ENCODE results near the gene CCDC85C. TPM values are rescaled to one million over a fixed set of nuclear protein-coding genes. Genes with fewer than 3 reads are reported as not detected.

The CCDC85C gene
- total and polyA plus RNA-seq, 2 of the 8 experiments (the other 6 are each of a cell fraction or from before 2014, with no cell fraction given), result 16.8 to 35.8 TPM

DNA sequence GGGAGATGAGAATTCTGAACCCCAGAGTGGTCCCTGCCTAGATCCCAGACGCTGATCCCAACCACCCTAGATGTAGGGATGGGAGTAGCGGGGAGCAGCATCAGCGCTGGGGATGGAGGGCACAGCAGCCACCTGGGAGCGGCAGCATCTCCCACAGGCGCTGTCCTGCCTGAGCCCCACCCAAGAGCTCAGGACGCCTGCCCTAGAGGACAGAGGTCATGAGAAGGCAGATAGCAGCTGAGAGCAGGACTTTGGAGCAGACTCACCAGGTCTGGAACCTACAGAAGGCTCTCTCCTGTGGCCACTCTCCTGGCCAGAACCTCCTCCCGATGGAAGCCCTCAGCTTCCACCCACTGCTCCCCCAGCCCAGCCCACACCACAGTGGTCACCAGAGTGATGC is 7.2 kb downstream of the CCDC85C start:
- no peak overlapping the region for H2BK12ac ChIP-seq (ENCODE audit: low read depth, low read length)
- H4K20me1 ChIP-seq (replicated peaks in 1 of 2; ENCODE audit: control insufficient read depth in 1 of 2, insufficient read depth in 2 of 2, low read length in 2 of 2), result peaks cover 13 to 38% of the 10 kb centered on the region in 2 experiments
- no peak for TF ChIP-seq TCF12 (IDR thresholded peaks at IDR 0.05; ENCODE audit: low read depth, low read length)
- no peak for TF ChIP-seq CBX8 (IDR thresholded peaks at IDR 0.05; ENCODE audit: borderline replicate concordance, low read depth, low read length)
- no peak for TF ChIP-seq CTBP2 (IDR thresholded peaks at IDR 0.05; ENCODE audit: borderline replicate concordance, insufficient read depth, insufficient read length, low read length)
- no peak for TF ChIP-seq KDM5A (IDR thresholded peaks at IDR 0.05; ENCODE audit: low read length)
- TF ChIP-seq KDM4A (IDR thresholded peaks at IDR 0.05; ENCODE audit: low read depth, low read length, severe bottlenecking), result no peak
- no peak for TF ChIP-seq NANOG (IDR thresholded peaks at IDR 0.05; ENCODE audit: insufficient read depth, low read depth, low read length, poor library complexity, severe bottlenecking)
- TF ChIP-seq RXRA (IDR thresholded peaks at IDR 0.05; ENCODE audit: insufficient read depth, low read depth, low read length), result no peak
- TF ChIP-seq SAP30 (IDR thresholded peaks at IDR 0.05; ENCODE audit: insufficient read depth, insufficient replicate concordance, low read length), result no peak
- no peak for TF ChIP-seq TAF1 (IDR thresholded peaks at IDR 0.05; ENCODE audit: low read depth, low read length)
- TF ChIP-seq JUN (IDR thresholded peaks at IDR 0.05; ENCODE audit: low read depth, low read length), result no peak
- TF ChIP-seq USF2 (IDR thresholded peaks at IDR 0.05; ENCODE audit: low read length), result no peak
- no peak for TF ChIP-seq SP1 (IDR thresholded peaks at IDR 0.05; ENCODE audit: low read depth, low read length)
- TF ChIP-seq ZNF274 (IDR thresholded peaks at IDR 0.05; ENCODE audit: borderline replicate concordance, extremely low read depth, low read length), result no peak

More for the DNA sequence above, 7.2 kb downstream of the CCDC85C start:
- Histone ChIP-seq H4K91ac (replicated peaks; ENCODE audit: insufficient read length, low read length) (no peak overlapping the region), H3K36me3 (ENCODE audit: control insufficient read depth in 2 of 4, insufficient read depth in 4 of 4, low read length in 3 of 4) (no peaks in the 10 kb centered on the region), H2BK5ac (ENCODE audit: low read depth, low read length) (no peak overlapping the region), H3K4ac (replicated peaks; ENCODE audit: insufficient read length, low read depth, low read length) (no peak overlapping the region), H3K18ac (ENCODE audit: extremely low read depth, low read length) (no peak overlapping the region), H3K27ac (ENCODE audit: low read depth, low read length) (no peak overlapping the region), H3K56ac (replicated peaks; ENCODE audit: insufficient read length, low read depth, low read length) (no peak overlapping the region), H3K79me1 (ENCODE audit: low read depth, low read length) (peaks cover 32% of the 10 kb centered on the region), H3K4me2 (ENCODE audit: insufficient read depth in 1 of 2, low read depth in 2 of 2, low read length in 2 of 2) (no peak overlapping the region), H2BK20ac (ENCODE audit: low read length) (no peak overlapping the region), H2BK120ac (replicated peaks; ENCODE audit: low read depth, low read length) (no peak overlapping the region), H3K4me3 (ENCODE audit: extremely low read depth in 1 of 4, insufficient read depth in 2 of 4, low read depth in 3 of 4, low read length in 4 of 4) (no peak overlapping the region), H2BK15ac (ENCODE audit: low read length) (no peak overlapping the region), H2AFZ (ENCODE audit: low read length) (no peak overlapping the region), H2AK5ac (ENCODE audit: low read depth, low read length) (0 out of 2 replicates have a peak overlapping the region, but pooled peaks have one; percentile 24), H3K9me3 (ENCODE audit: insufficient read depth in 2 of 2, low read depth in 1 of 2, low read length in 1 of 2) (no peaks in the 10 kb centered on the region), H3K23me2 (ENCODE audit: low read depth, low read length) (no peaks in the 10 kb centered on the region), H3K23ac (ENCODE audit: insufficient read length) (no peak overlapping the region), H3K14ac (ENCODE audit: insufficient read length) (no peak overlapping the region), H3K79me2 (ENCODE audit: control insufficient read depth in 1 of 2, insufficient read depth in 2 of 2, low read length in 2 of 2) (peaks cover 6 to 80% of the 10 kb centered on the region in 2 experiments; a peak in 3 of 4 replicates), H4K8ac (ENCODE audit: extremely low read depth, insufficient read depth, low read length) (peak overlapping the region; percentile 29), H3K9ac (replicated peaks in 1 of 4; ENCODE audit: extremely low read depth in 1 of 4, low read depth in 3 of 4, low read length in 3 of 4) (no peak overlapping the region), H3K4me1 (replicated peaks in 1 of 4; ENCODE audit: control insufficient read depth in 3 of 4, insufficient read depth in 4 of 4, low read length in 3 of 4) (peaks cover 0 to 19% (median 10%) of the 10 kb centered on the region in 4 experiments; a peak in 6 of 7 replicates), H3K27me3 (replicated peaks in 1 of 4; ENCODE audit: control insufficient read depth in 3 of 4, extremely low read depth in 1 of 4, insufficient read depth in 3 of 4, low read length in 3 of 4) (peaks cover 0 to 1% (median under 1%) of the 10 kb centered on the region in 4 experiments; a peak in 3 of 7 replicates), H4K5ac (ENCODE audit: insufficient read length, low read depth, low read length) (no peak overlapping the region)
- DNase-seq (ENCODE audit: low read depth in 1 of 2, low spot score in 2 of 2), result no peak
- POLR2A ChIA-PET (ENCODE audit: partially characterized antibody), result no interaction called here
- CTCF ChIA-PET (ENCODE audit: partially characterized antibody), result interaction anchor here (1.0 to 3.9 kb wide), 5 partner anchors 11 to 41 kb away, joined by 3 to 12 read pairs (median 4); no protein-coding TSS in a partner anchor
- 80% methylated on average over 4 of the region's 7 CpGs; no CpG with 5 or more reads in 1 of the 2 experiments for WGBS, 2 experiments (ENCODE audit: extremely low coverage in 1 of 2, insufficient coverage in 1 of 2, insufficient read length in 1 of 2, insufficient replicate concordance in 2 of 2, low coverage in 1 of 2, low lambda C conversion rate in 2 of 2, missing lambda C conversion rate in 1 of 2)
- FAIRE-seq, result no peak

All from H1 (cell line).